Endodermal cell (in vitro differentiated cells): ENCODE measurements around the gene OR4D11. TPM values are rescaled to one million over a fixed set of nuclear protein-coding genes. Genes with fewer than 3 reads are reported as not detected.

Experiments used
- DNase-seq: peaks from one replicate; pipeline ENCODE4 v3.0.0-alpha.2; 2017
- H3K27ac ChIP-seq: 2 replicates; pipeline ENCODE4 v1.5.1; 2013; ENCODE audit warnings: mild to moderate bottlenecking, low read depth, low read length, moderate library complexity
- H3K27me3 ChIP-seq: 2 replicates; pipeline ENCODE4 v1.6.1; 2013; ENCODE audit warnings: mild to moderate bottlenecking, low read length, moderate library complexity; ENCODE audit not compliant: insufficient read depth, control insufficient read depth, poor library complexity, severe bottlenecking
- H3K36me3 ChIP-seq: 2 replicates; pipeline ENCODE4 v1.7.0; 2013; ENCODE audit warnings: mild to moderate bottlenecking, low read length, moderate library complexity; ENCODE audit not compliant: control insufficient read depth, insufficient read depth
- H3K4me1 ChIP-seq: one replicate; pipeline ENCODE4 v1.7.0; 2013; ENCODE audit warnings: low read length; ENCODE audit not compliant: control insufficient read depth, insufficient read depth
- H3K4me3 ChIP-seq: 2 replicates; pipeline ENCODE4 v1.5.1; 2013; ENCODE audit warnings: mild to moderate bottlenecking, low read length, moderate library complexity
- H3K9ac ChIP-seq: 2 replicates; pipeline ENCODE4 v1.6.1; 2013; ENCODE audit warnings: mild to moderate bottlenecking, low read length, moderate library complexity; ENCODE audit not compliant: poor library complexity, severe bottlenecking; ENCODE audit errors: extremely low read depth
- H3K9me3 ChIP-seq: 2 replicates; pipeline ENCODE4 v1.6.1; 2013; ENCODE audit warnings: mild to moderate bottlenecking, low read length, moderate library complexity; ENCODE audit not compliant: control insufficient read depth
- H3K27ac Mint-ChIP-seq: 2 replicates; pipeline ENCODE4 v1.8.0; 2020; ENCODE audit warnings: mixed read lengths
- H3K27me3 Mint-ChIP-seq: 2 replicates; pipeline ENCODE4 v1.8.0; 2021; ENCODE audit warnings: mild to moderate bottlenecking, mixed read lengths; ENCODE audit not compliant: insufficient read depth
- H3K36me3 Mint-ChIP-seq: 2 replicates; pipeline ENCODE4 v1.8.0; 2020; ENCODE audit warnings: low read depth, mixed read lengths
- H3K4me1 Mint-ChIP-seq: 2 replicates; pipeline ENCODE4 v1.8.0; 2020; ENCODE audit warnings: mixed read lengths
- H3K4me3 Mint-ChIP-seq: 2 replicates; pipeline ENCODE4 v1.8.0; 2020; ENCODE audit warnings: mild to moderate bottlenecking, moderate library complexity, mixed read lengths
- H3K9me3 Mint-ChIP-seq: 2 replicates; pipeline ENCODE4 v1.8.0; 2020; ENCODE audit warnings: mild to moderate bottlenecking, mixed read lengths
- CTCF ChIP-seq: fragments of 200-600 bp; sonication (generic); conservative IDR thresholded peaks from 2 replicates; pipeline ENCODE4 v1.5.0; 2021; ENCODE audit warnings: antibody characterized with exemption, mild to moderate bottlenecking
- WGBS, 2 experiments: methylation state at CpG; one replicate each; pipeline versions ENCODE4 v1.1.5 to v1.1.7; 2013; ENCODE audit warnings: missing lambda C conversion rate in 2 of 2, mixed read lengths in 1 of 2; ENCODE audit not compliant: insufficient coverage in 1 of 2, insufficient read length in 1 of 2; 5-methylcytosine and 5-hydroxymethylcytosine counted together
- long read RNA-seq, 4 experiments: library from polyadenylated mRNA in 2 of 4; library from RNA in 1 of 4; library from capped mRNA in 1 of 4; stranded (forward) in 3 of 4; unstranded in 1 of 4; transcript quantifications; one replicate each; pipeline ENCODE4 v2.0.0, GENCODE V29; 2020 to 2021; ENCODE audit warnings: inconsistent platforms in 1 of 4
- polyA plus RNA-seq, 2 experiments: library from polyadenylated mRNA; stranded (reverse); fragments of 50-300 nt; gene quantifications; one replicate each; pipeline ENCODE4 v1.2.3, GENCODE V29; 2013
- total RNA-seq, 2 donors: library from RNA; stranded (reverse); fragmentation: NEBNext Ultra II Directional in 1 of 2; extraction: Animal tissue kit (Norgen Biotek cat#: 25700) in 1 of 2; gene quantifications; 2 replicates in 1 of 2; 3 replicates in 1 of 2; pipeline ENCODE4 v1.2.1, GENCODE V29; 2021

The OR4D11 gene
- total RNA-seq: not detected
- polyA plus RNA-seq (2013, experiment 1 of 2): not detected
- polyA plus RNA-seq (2013, experiment 2 of 2): not detected
- long read RNA-seq, experiment 1: 0 reads
- long read RNA-seq, experiment 2: 0 reads
- long read RNA-seq, experiment 3: 0 reads
- long read RNA-seq, experiment 4: 0 reads

- H3K9me3 Mint-ChIP-seq: no peaks in the 10 kb centered on the region
- H3K4me1 Mint-ChIP-seq: no peaks in the 10 kb centered on the region
- Histone ChIP-seq H3K9ac (no peak within 1 kb of the TSS), H3K9me3 (no peaks in the 10 kb centered on the region), H3K4me1 (no peaks in the 10 kb centered on the region), H3K4me3 (no peak within 1 kb of the TSS), H3K27me3 (no peaks in the 10 kb centered on the region), H3K27ac (no peak within 1 kb of the TSS), H3K36me3 (no peaks in the 10 kb centered on the region)
- no peak for DNase-seq
- H3K27ac Mint-ChIP-seq: no peak within 1 kb of the TSS
- H3K36me3 Mint-ChIP-seq: no peaks in the 10 kb centered on the region
- no peak for TF ChIP-seq CTCF
- H3K27me3 Mint-ChIP-seq: no peaks in the 10 kb centered on the region
- no peak within 1 kb of the TSS for H3K4me3 Mint-ChIP-seq
Measured at GRCh38 chr11:59503276-59503675, at the start of gene OR4D11. Gene OR4D11 (plus strand): TSS chr11:59503576. CDS start chr11:59503576, 0 bp downstream.

DNA sequence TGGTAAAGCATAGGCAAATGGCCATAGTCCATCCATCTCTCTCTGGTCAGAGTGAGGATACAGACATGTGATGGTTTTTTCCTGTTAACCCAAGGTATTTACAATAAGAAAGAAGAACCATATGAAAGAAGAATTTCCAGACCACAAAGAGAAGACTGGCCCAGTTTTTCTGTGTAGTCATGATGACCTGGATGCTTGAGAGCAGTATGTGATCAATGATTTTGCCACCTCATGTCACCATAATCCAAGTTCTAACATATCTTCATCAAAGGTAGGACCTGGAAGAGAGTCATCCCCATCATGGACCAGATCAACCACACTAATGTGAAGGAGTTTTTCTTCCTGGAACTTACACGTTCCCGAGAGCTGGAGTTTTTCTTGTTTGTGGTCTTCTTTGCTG lies 46.7 kb upstream of the OR4D11 start, which contains the start of gene OR4D6:
OR4D6 (plus strand) TSS at position 301 of the 400 bp plus-strand sequence; CDS start at position 301, 0 bp downstream.
- no peak for TF ChIP-seq CTCF
- Mint-ChIP-seq H3K36me3 (no peaks in the 10 kb centered on the region), H3K27me3 (no peaks in the 10 kb centered on the region), H3K9me3 (no peaks in the 10 kb centered on the region), H3K27ac (no peak within 1 kb of the TSS), H3K4me3 (no peak within 1 kb of the TSS), H3K4me1 (no peaks in the 10 kb centered on the region)
- WGBS, 2 experiments: 53% methylated on average over 2 of the region's 2 CpGs; no CpG with 5 or more reads in 1 of the 2 experiments
- H3K9me3 ChIP-seq: no peaks in the 10 kb centered on the region
- H3K4me3 ChIP-seq: no peak within 1 kb of the TSS
- DNase-seq: no peak
- H3K4me1 ChIP-seq: no peaks in the 10 kb centered on the region
- no peak within 1 kb of the TSS for H3K9ac ChIP-seq
- no peaks in the 10 kb centered on the region for H3K36me3 ChIP-seq
- H3K27me3 ChIP-seq: no peaks in the 10 kb centered on the region
- no peak within 1 kb of the TSS for H3K27ac ChIP-seq

DNA sequence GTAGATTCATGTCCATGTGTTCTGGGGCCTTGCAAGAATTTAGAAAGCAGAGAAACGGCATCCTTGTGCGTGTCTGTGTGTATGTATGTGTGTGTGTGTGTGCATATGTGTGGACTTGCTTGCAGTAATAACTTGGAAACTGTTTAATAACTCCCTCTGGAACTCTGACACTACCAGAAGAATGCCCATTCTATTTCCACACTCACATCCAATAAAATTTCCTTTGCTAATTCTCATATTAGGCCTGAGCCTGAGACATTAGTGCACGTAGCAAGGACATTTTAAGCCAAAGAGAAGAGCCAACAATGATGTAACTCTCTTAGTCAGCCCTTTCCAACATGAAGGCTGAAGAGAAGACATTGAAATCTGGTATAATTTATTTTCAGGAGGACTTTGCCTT lies 43.5 kb upstream of the OR4D11 start:
- no peak overlapping the region for H3K27ac ChIP-seq
- DNase-seq: no peak
- Mint-ChIP-seq H3K36me3 (no peaks in the 10 kb centered on the region), H3K27me3 (no peaks in the 10 kb centered on the region), H3K27ac (no peak overlapping the region), H3K4me3 (no peak overlapping the region), H3K4me1 (no peaks in the 10 kb centered on the region), H3K9me3 (no peaks in the 10 kb centered on the region)
- no peaks in the 10 kb centered on the region for H3K4me1 ChIP-seq
- no peaks in the 10 kb centered on the region for H3K9me3 ChIP-seq
- H3K9ac ChIP-seq: no peak overlapping the region
- 79 to 100% methylated on average over 1 to 3 of the region's 3 CpGs for WGBS, 2 experiments
- TF ChIP-seq CTCF: no peak
- no peaks in the 10 kb centered on the region for H3K27me3 ChIP-seq
- H3K36me3 ChIP-seq: no peaks in the 10 kb centered on the region
- no peak overlapping the region for H3K4me3 ChIP-seq
